ENCODE data around the gene ELOB. TPM values are rescaled to one million over a fixed set of nuclear protein-coding genes. Genes with fewer than 3 reads are reported as not detected.

Gene ELOB
- total RNA-seq, 1 experiment from 2014 or later, result 319 TPM

DNA sequence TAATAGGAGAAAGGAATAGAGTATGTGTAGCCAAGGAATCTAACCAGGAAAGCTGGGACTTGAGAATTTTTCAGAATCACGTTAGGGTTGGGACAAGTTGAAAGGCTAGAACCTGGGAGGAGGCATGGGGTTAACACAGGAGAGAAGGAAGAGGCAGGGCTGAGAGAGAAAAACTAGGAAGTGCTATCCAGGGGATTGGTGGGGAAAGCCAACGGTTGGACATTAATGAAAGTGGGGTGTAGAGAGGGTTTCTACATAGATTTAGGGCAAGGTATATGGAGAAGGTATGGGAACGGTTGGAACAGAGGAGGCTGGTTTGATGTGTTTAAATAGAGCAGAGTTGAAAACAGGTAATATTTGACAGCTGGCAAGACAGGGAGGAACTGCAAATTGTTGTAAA lies 21.9 kb downstream of the ELOB start:
- no peak overlapping the region for H3K4ac ChIP-seq (ENCODE audit: low read depth, low read length)
- H2BK15ac ChIP-seq (ENCODE audit: low read depth, low read length), result no peak overlapping the region
- 100% methylated on average over 1 of the region's 3 CpGs for WGBS (ENCODE audit: extremely low coverage, insufficient read length, low lambda C conversion rate)
- no peak overlapping the region for H3K18ac ChIP-seq (ENCODE audit: insufficient read length, low read depth, low read length)
- no peak overlapping the region for H2AFZ ChIP-seq (ENCODE audit: low read length)
- no peak overlapping the region for H3K14ac ChIP-seq (ENCODE audit: insufficient read depth, low read length)
- no peaks in the 10 kb centered on the region for H3K27me3 ChIP-seq (ENCODE audit: insufficient read depth, low read length)
- H3K79me2 ChIP-seq (ENCODE audit: insufficient read depth, low read length), result peaks cover 51% of the 10 kb centered on the region
- DNase-seq, result no peak
- H3K9ac ChIP-seq (ENCODE audit: extremely low read depth, insufficient read length, low read length), result no peak overlapping the region
- no peaks in the 10 kb centered on the region for H3K9me3 ChIP-seq (ENCODE audit: control insufficient read depth, low read depth, low read length)
- H3K27ac ChIP-seq (ENCODE audit: insufficient read length, low read depth, low read length), result no peak overlapping the region
- no peaks in the 10 kb centered on the region for H4K20me1 ChIP-seq (ENCODE audit: control insufficient read depth, insufficient read depth, insufficient read length)
- no peak overlapping the region for H3T11ph ChIP-seq (ENCODE audit: low read length)
- peak overlapping the region; percentile 71 for H3K4me2 ChIP-seq (ENCODE audit: insufficient read depth, insufficient read length, low read length)
- H2BK5ac ChIP-seq (ENCODE audit: insufficient read length, low read length), result no peak overlapping the region
- no peak overlapping the region for H4K91ac ChIP-seq (ENCODE audit: insufficient read length, low read depth, low read length)
- no peak overlapping the region for H2AK5ac ChIP-seq (ENCODE audit: insufficient read length, low read length)
- no peak overlapping the region for H3K23ac ChIP-seq (ENCODE audit: insufficient read length, low read depth, low read length)
- no peak overlapping the region for H3K56ac ChIP-seq (ENCODE audit: insufficient read length, low read depth, low read length)
- H3K4me1 ChIP-seq (ENCODE audit: insufficient read depth, low read length), result peaks cover 3% of the 10 kb centered on the region; the same call in 1 of the 2 replicates
- no peak overlapping the region for H2BK120ac ChIP-seq (ENCODE audit: low read depth, low read length, poor library complexity, severe bottlenecking)
- peak overlapping the region; percentile 40 to 87 (median 49); a peak in 5 of 7 replicates for H3K27ac Mint-ChIP-seq
- H2BK20ac ChIP-seq (ENCODE audit: low read depth, low read length, poor library complexity, severe bottlenecking), result no peak overlapping the region
- peaks cover 8% of the 10 kb centered on the region for H3K23me2 ChIP-seq (ENCODE audit: insufficient read length, low read depth, low read length, poor library complexity, severe bottlenecking)
- peaks cover 65 to 72% (median 70%) of the 10 kb centered on the region in 3 experiments for H3K36me3 Mint-ChIP-seq (ENCODE audit: insufficient read depth in 1 of 3, low read depth in 3 of 3)
- peaks cover 38 to 41% of the 10 kb centered on the region in 2 experiments for H3K4me1 Mint-ChIP-seq
- H4K5ac ChIP-seq (ENCODE audit: insufficient read length, low read depth, low read length), result no peak overlapping the region
- H2BK12ac ChIP-seq (ENCODE audit: insufficient read length, low read depth, low read length), result no peak overlapping the region
- TF ChIP-seq, protein P1, sequence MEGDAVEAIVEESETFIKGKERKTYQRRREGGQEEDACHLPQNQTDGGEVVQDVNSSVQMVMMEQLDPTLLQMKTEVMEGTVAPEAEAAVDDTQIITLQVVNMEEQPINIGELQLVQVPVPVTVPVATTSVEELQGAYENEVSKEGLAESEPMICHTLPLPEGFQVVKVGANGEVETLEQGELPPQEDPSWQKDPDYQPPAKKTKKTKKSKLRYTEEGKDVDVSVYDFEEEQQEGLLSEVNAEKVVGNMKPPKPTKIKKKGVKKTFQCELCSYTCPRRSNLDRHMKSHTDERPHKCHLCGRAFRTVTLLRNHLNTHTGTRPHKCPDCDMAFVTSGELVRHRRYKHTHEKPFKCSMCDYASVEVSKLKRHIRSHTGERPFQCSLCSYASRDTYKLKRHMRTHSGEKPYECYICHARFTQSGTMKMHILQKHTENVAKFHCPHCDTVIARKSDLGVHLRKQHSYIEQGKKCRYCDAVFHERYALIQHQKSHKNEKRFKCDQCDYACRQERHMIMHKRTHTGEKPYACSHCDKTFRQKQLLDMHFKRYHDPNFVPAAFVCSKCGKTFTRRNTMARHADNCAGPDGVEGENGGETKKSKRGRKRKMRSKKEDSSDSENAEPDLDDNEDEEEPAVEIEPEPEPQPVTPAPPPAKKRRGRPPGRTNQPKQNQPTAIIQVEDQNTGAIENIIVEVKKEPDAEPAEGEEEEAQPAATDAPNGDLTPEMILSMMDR (conservative IDR thresholded peaks at IDR 0.05), result no peak
- H3K79me1 ChIP-seq (ENCODE audit: insufficient read depth, low read depth, low read length, poor library complexity, severe bottlenecking), result peaks cover 13% of the 10 kb centered on the region
- H3K27me3 Mint-ChIP-seq (ENCODE audit: low read depth), result peaks cover 2% of the 10 kb centered on the region; the same call in 1 of the 2 replicates
- peaks cover 5 to 6% of the 10 kb centered on the region in 2 experiments; a peak in 3 of 5 replicates for H3K9me3 Mint-ChIP-seq
- no peak overlapping the region for H4K8ac ChIP-seq (replicated peaks; ENCODE audit: insufficient read length, low read depth, low read length)
- H3K4me3 Mint-ChIP-seq, result peak overlapping the region; percentile 90 to 94
